GM19395 (cell line): ENCODE data around the gene RPLP1.

Experiments used
- ATAC-seq: cut with Tn5 transposase; IDR thresholded peaks from one replicate; pipeline ENCODE4 v1.9.1; 2021; ENCODE audit warnings: mild to moderate bottlenecking, moderate library complexity; ENCODE audit not compliant: unreplicated experiment

RPLP1 gene

GRCh38 chr15:69468241-69469121 lies 15.9 kb downstream of the RPLP1 start:
- ATAC-seq: no peak

DNA sequence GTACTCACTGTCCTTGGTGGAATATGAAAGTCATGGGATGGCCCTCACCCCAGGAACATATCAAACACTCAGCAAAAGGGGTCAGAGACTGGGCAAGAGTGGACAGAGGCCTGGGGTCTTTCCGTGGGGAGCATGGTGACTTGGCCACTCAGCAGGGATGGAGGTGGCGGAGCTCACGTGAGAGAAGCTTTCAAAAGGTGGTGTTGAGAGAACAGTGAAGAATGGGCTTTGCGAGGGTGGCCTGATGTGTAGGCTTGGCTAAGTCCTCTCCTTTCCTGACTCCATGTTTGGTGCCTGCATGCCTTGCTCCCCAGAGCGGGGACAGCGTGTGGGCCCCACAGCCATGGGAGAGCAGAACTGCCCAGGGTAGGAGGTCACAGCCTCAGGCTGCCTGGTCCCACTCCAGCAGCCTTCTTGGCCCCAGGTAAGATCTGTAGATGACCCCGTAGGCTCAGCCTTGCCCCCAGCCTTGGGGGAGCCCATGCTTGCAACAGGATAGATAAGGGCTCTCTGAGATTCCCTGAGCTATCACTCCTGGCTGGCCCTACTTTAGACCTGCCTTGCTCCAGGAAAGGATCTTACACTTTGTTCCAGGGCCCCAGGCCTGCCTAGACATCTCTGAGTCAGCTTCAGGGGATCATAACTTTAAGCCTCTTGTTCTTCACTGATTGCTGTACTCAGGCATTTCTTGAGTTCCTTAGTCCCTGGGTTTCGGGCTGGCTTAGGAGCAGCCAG lies 17.0 kb downstream of the RPLP1 start:
- no peak for ATAC-seq

GRCh38 chr15:69472046-69472445 lies 19.4 kb downstream of the RPLP1 start:
- ATAC-seq: no peak

DNA sequence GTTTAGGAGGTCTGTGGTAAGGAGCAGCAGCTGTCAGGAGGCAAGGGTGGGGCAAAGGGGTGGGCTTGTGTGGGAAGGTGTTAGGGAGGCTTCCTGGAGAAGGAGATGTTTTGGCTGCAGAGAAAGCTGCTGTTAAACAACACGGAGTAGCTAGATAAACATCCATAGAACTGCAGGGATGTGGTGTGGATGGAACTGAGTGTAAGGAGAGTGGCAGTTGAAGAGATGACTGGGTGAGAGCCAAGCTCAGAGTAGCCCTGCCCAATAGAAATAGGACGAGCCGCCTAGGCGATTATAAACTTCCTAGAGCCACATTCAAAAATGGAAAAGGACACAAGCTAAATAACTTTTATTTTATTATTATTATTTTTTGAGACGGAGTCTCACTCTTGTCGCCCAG lies 19.9 kb downstream of the RPLP1 start:
- no peak for ATAC-seq

- no peak for ATAC-seq
These were observed 21.7 kb downstream of the RPLP1 start for GRCh38 chr15:69474291-69474690.

DNA sequence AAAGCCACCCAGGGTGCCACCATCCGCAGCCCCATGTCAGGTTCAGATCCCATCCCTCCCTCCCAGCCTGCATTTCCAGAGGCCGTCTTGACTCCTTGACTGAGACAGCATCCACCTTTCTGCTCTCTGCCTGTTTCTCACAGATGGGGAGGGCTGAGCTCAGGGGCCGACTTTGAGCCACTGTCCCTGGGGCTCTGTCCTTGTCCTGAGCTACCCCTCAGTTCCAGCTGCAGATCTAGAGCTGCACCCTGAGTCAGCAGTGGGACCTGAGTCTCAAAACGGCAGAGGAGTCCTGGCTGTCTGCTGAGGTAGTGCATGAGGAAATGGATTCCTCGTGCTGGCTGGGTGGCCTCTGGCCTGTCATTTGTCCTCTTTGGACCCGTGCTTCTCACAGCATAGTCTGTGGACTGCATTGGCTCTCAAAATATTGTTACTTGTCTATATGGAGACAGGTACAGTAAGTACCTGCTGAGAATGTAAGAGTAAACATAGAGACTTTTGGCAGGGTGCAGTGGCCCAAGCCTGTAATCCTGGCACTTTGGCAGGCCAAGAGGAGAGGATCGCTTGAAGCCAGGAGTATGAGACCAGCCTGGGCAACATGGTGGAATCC lies 22.3 kb downstream of the RPLP1 start:
- ATAC-seq: no peak

DNA sequence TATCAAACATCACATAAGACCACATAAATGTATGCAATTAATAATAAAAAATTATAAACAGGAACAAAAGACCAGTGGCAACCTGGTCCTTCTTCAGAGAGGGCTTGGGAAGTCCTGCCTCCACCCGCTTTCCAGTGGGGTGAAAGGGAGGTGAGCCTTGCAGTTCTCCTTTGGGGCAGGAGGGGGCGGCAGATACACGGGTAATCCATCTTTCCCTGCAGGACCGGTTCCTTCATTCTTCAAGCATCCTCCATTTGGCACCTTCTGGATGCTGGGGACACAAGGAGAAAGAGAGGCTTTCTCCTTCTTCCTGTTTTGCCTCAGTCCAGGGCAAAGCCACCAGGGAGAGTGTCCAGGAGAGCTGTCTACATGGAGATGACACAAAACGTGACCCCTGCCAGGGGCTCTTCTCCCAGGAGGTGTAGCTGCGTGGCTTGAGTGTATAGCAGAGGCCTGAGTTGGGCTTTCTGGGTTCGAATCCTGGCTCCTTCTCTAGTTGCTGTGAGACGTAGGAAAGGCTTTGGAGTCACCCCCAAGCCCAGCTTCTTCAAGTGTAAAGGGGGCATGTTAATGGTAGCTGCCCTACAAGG lies 23.2 kb downstream of the RPLP1 start:
- ATAC-seq: no peak

- no peak for ATAC-seq
These were observed 24.3 kb downstream of the RPLP1 start for GRCh38 chr15:69476704-69477473.

DNA sequence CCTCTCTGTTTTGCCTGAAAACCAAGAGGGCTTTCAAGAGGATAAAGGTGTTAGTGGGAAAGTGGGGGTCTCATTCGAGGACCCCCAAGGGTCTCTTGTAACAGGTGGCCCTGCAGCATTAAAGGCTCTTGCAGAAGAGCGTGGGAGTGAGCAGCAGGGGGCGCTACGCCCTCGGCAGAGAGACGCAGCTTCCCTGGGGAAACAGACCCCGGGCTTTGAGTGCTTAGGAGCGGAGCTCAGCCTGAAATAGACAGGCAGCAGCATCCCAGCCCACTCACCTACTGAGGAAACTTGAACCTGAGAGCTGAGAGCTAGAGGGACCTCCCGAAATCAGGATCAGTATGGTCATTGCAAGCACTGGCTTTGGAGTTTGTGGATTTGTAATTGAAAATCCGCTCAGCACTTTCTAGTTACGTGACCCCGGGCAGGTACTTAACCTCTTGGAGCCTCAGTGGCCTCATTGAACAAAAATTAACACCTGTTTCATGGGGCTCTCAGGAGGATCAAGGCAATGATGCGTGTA lies 25.7 kb downstream of the RPLP1 start:
- ATAC-seq: no peak

DNA sequence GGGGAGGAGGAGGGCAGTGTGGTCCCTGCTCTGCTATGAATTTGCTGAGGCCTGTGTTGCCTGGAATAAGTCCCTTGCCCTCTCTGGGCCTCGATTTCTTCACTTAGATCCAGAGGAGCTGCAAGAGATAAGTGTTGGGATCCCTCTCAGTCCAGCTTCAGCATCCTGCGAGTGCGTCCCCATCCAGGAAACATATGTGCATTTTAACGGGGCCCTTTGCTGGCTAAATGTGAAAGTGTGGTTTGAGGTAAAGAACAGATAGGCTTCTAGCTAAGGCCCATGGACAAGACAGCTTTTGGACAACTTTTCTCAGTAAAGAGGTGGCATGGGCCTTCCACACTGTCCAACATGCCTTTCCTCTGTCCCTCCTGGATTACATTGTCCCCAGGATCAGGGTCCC lies 26.5 kb downstream of the RPLP1 start:
- no peak for ATAC-seq

DNA sequence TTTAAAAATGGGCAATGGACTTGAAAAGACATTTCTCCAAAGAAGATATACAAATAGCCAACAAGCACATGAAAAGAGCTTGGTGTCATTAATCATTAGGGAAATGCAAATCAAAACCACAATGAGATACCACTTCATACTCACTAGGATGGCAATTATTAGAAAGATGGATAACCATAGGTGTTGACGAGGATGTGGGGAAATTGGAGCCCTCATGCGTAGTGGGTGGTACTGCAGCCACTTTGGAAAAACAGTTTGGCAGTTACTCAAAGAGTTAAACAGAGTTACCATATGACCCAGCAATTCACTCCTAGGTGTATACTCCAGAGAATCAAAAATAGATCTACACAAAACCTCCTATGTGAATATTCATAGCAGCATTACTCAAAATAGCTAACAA lies 27.4 kb downstream of the RPLP1 start:
- no peak for ATAC-seq

DNA sequence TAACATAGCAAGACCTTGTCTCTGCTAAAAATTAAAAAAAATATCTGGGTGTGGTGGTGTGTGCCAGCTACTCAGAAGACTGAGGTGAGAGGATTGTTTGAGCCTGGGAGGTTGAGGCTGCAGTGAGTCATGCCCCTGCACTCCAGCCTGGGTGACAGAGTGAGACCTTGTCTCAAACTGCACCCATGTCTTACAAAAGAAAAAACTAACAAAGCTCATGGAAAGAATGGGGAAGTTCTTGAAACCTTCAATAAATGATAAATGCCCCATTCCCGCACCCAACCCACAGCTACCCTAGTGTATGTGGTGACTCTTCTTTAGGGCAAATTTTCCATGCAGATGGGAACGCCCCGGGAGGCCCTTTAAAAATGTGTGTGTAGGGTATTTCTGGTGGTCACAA lies 28.3 kb downstream of the RPLP1 start:
- ATAC-seq: no peak

DNA sequence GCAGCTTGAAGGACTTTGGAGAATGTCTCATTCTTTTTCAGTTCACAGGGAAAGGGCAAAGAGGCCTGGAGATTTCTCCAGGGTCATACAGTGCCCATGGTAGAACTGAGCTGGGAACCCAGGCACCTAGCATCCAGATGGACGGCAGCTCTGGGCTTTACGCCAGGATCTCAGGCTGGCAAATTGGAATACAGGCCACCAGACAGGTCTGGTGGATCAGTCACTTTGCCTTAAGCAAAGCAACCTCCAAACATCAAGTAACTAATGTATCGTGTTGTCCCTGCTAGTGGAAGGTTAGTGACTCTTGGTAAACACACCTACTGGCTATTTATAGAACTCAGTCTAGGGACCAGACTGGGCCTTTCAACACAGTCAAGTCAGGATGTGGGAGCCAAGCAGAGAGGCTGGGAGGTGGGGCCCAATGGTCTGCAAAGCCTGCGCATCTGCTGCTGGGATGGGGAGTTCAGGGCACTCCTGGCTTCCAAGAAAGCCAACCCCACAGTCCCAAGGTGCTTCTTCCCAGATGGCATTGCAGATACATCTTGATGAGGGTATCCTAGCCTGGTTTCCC lies 30.2 kb downstream of the RPLP1 start:
- no peak for ATAC-seq

DNA sequence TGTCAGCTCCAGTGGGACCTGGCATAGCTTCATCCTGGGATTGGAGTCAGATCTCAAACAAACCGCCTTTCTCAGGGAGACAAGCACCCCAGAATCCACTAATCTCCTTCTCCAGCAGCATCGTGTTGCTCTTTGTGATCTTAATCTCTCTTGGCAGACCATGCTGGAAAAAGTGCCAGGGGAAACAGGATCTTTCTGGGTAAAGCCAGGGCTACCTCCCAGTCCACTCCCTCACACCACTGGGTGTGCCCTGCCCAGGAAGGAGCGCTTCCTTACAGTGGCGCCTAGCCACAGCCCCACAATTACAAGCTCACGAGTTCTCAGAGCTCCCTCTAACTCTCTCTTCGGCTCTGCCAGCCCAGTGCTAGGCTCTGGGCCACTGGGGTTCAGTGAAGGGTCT lies 32.2 kb downstream of the RPLP1 start:
- ATAC-seq: no peak

GRCh38 chr15:69486481-69487110 lies 34.0 kb downstream of the RPLP1 start:
- no peak for ATAC-seq

DNA sequence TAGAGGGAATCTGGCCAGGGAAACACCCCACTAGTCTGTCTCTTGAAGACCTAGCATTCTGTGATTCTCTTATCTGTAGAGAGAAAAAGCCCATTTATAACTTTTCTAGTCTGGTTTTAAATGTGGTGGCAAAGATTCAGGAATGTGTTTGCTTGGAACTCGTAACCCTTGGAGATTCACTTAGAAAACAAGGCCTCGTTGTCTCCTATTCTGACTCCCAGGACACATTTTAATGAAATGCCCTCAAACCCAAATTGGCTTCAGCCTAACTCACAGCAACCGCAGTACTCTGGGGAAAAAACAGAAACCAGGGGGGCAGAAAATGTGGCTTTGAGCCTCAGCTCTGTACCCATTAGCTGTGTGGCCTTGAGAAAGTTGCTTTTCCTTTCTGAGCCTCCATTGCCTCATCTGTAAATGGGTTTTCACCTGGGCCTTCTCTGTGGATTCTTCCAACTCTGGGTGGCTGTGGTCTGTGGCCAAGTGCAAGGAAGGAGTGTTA lies 36.5 kb downstream of the RPLP1 start:
- ATAC-seq: no peak

GRCh38 chr15:69490356-69491037 lies 37.9 kb downstream of the RPLP1 start:
- ATAC-seq: no peak

GRCh38 chr15:69491038-69491505 lies 38.5 kb downstream of the RPLP1 start:
- ATAC-seq: no peak

GRCh38 chr15:69493406-69493805 lies 40.8 kb downstream of the RPLP1 start:
- ATAC-seq: no peak
